MM.1S (cell line): ENCODE data around the gene RAB4B.

Source experiments
- CTCF ChIP-seq: fragments of 300-600 bp; sonication (generic); IDR thresholded peaks from 2 replicates; pipeline ENCODE4 v1.5.1; 2016; ENCODE audit warnings: antibody characterized with exemption, low read length, mixed read lengths
- EZH2phosphoT487 ChIP-seq: fragments of 300-600 bp; sonication (generic); IDR thresholded peaks from 2 replicates; pipeline ENCODE4 v1.6.1; 2018; ENCODE audit warnings: antibody characterized with exemption, low read length

GRCh38 chr19:40750058-40750873 lies 27.8 kb upstream of the RAB4B start, which contains the start of gene ACTMAP:
- TF ChIP-seq CTCF (no peak), EZH2phosphoT487 (no peak)
